ENCODE results near the gene CPLX3.

DNA sequence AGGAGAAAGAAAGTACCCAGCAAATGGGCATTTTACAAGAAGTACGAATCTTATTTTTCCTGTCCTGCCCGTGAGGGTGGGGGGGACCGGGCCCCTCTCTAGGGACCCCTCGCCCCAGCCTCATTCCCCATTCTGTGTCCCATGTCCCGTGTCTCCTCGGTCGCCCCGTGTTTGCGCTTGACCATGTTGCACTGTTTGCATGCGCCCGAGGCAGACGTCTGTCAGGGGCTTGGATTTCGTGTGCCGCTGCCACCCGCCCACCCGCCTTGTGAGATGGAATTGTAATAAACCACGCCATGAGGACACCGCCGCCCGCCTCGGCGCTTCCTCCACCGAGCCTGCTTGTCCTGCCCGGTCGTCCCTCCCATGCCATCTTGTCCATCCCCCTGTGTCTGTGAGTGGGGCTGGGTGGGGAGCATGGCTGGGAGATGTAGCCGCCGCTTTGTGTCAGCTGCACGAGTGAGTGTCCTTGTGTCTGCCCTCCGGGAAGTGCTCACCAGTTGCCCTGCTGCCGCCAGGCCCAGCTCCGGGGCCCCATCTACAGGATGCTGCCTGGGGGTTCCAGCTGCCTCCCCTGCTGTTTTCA lies 23.5 kb upstream of the CPLX3 start:
- no peak for TF ChIP-seq PATZ1 (CRISPR knock-in tag; IDR thresholded peaks at IDR 0.05; ENCODE audit: borderline replicate concordance)
- TF ChIP-seq ZFP30 (CRISPR knock-in tag; IDR thresholded peaks at IDR 0.05) = no peak
